ENCODE measurements around the gene ZNF595.
"Not testable (repeated sequence)": the region's sequence is repeated elsewhere in the genome, so short reads cannot be mapped to it uniquely, and the experiment has no call there.

ZNF595 gene

DNA sequence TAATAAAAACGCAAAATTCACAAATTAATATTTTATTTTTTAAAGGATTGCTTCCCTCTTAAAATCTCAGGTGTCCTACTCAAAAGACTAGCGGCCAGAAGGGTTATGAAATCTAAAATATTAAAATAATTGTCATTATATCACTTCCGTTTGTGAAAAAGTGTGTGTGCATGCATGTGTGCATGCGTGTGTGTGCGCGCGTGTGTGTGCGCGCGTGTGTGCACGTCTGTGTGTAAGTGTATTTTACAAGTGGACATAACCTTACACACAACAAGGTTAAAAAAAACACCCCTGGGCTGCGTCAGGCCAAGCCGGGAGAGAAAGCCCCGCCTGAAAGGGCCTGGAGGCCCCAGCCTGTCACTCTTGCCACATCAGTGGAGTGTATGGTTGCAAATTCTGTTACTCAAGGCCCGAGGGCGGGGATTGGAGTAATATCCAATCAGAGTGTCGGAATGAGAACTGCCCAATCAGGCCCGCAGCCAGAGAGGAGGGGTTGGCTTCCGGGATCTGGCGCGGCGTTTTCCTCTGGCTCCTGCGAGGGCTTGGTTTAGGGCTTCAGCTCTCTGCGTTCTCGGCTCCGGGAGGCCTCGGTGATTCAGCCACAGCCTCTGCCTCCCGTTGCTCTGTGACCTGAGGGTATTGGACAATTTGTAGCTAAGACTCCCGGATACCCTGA, at the start of gene ZNF595:
Gene ZNF595 (plus strand): TSS at position 518 of the 676 bp plus-strand sequence. CDS start 168 bp downstream, outside the sequence.
- DNase-seq (ENCODE audit: low spot score in 2 of 2): peak in 1 of 2 experiments; percentile 53
- H3K4me3 ChIP-seq; H3K9me3 ChIP-seq; H3K4me1 ChIP-seq; H3K36me3 ChIP-seq (replicated peaks); H3K27me3 ChIP-seq (ENCODE audit: low read depth); in situ Hi-C loops (cut with MboI; ENCODE audit: low sequenced_read_pairs): not testable (repeated sequence)

DNA sequence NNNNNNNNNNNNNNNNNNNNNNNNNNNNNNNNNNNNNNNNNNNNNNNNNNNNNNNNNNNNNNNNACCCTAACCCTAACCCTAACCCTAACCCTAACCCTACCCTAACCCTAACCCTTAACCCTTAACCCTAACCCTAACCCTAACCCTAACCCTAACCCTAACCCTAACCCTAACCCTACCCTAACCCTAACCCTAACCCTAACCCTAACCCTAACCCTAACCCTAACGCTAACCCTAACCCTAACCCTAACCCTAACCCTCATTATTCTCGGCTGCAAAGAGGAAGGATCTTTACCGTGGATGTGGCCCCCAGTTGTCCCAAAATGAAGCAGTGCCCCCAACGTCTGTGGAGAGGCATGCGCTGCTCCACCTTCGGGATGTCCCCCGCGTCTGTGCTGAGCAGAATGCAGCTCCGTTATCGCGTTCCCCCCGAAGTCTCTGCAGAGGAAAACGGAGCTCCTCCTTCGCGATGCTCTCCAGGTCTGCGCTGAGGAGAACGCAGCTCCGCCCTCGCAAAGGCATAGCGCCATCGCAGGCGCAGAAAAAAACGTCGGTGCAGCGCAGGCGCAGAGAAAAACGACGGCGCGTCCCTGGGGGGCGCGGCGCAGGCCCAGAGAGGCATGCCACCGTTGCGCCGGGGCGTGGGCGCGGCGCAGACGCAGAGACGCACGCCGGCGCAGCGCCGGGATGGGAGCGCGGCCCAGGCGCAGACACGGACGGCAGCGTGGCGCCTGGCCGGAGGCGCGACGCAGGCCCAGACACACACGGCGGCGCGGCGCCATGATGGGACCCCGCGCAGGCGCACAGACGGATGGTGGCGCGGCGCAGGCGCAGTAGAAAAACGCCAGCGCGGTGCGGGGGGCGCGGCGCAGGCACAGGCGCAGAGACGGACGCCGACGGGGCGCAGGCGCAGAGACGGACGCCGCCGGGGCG, 42.9 kb upstream of the ZNF595 start:
- H3K4me1 ChIP-seq; in situ Hi-C loops (cut with MboI; ENCODE audit: low sequenced_read_pairs); H3K27me3 ChIP-seq (ENCODE audit: low read depth); H3K9me3 ChIP-seq; DNase-seq (ENCODE audit: low spot score in 2 of 2); H3K36me3 ChIP-seq (replicated peaks); H3K4me3 ChIP-seq: not testable (repeated sequence)

DNA sequence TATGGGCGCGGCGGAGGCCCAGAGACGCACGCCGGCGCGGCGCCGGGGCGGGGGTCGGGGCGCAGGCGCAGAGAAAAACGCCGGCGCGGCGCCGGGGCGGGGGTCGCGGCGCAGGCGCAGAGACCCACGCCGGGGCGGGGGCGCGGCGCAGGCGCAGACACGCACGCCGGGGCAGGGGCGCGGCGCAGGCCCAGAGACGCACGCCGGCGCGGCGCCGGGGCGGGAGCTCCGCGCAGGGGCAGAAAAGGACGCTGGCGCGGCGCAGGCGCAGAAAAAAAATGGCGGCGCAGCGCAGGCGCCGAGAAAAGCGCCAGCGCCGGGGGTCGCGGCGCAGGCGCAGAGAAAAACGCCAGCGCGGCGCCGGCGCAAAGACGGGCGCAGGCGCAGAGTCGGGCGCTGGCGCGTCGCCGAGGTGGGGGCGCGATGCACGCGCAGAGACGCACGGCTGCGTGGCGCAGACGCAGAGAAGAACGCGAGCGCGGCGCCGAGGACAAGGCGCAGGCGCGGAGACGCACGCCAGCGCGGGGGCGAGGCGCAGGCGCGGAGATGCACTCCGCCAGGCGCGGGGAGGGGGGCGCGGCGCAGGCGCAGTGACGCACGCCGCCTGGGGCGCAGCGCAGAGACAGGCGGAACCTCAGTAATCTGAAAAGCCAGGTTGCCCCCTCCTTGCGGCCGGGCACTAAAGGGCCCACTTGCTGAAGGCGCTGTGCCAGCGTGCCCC, 41.9 kb upstream of the ZNF595 start:
- H3K36me3 ChIP-seq (replicated peaks); H3K27me3 ChIP-seq (ENCODE audit: low read depth); DNase-seq (ENCODE audit: low spot score in 2 of 2); in situ Hi-C loops (cut with MboI; ENCODE audit: low sequenced_read_pairs); H3K4me1 ChIP-seq; H3K9me3 ChIP-seq; H3K4me3 ChIP-seq: not testable (repeated sequence)

DNA sequence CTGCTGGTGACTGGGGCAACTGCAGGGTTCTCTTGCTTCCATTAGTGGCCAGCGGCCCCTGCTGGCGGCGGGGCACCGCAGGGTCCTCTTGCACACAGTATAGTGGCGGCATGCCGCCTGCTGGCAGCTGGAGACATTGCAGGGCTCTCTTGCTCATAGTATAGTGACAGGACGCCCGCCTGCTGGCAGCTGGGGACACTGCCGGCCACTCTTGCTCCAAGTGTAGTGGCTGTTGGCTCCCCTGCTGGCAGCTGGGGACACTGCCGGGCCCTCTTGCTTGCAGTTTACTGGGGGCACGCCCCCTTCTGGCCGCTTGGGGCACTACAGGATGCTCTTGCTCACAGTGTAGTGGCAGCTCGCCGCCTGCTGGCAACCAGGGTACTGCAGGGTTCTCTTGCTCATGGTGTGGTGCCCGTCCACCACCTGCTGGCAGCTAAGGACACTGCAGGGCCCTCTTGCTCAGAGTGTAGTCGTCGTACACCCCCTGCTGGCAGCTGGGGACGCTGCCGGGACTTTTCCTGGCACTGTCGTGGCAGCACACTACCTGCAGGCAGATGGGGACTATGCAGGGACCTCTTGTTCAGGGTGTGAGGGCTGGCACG, 41.2 kb upstream of the ZNF595 start:
- H3K36me3 ChIP-seq (replicated peaks); DNase-seq (ENCODE audit: low spot score in 2 of 2); H3K9me3 ChIP-seq; in situ Hi-C loops (cut with MboI; ENCODE audit: low sequenced_read_pairs); H3K4me1 ChIP-seq; H3K27me3 ChIP-seq (ENCODE audit: low read depth); H3K4me3 ChIP-seq: not testable (repeated sequence)

DNA sequence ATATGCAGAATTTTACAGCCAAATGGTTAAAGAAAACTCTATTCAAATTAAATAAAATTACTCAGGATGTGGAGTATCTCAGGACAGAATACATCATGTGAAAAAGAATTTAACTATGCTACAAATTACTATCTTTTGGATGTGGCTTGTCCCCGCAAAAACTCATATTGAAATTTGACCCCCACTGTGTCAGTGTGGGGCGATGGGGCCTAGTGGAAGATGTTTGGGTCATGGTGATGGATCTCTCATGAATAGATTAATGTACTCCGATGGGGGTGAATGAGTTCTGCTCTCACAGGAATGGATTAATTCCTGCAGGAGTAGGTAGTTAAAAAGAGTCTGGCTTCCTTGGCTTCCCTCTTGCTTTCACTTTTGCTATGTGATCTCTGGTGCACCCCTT, 35.0 kb upstream of the ZNF595 start:
- H3K27me3 ChIP-seq (ENCODE audit: low read depth); in situ Hi-C loops (cut with MboI; ENCODE audit: low sequenced_read_pairs): not testable (repeated sequence)

DNA sequence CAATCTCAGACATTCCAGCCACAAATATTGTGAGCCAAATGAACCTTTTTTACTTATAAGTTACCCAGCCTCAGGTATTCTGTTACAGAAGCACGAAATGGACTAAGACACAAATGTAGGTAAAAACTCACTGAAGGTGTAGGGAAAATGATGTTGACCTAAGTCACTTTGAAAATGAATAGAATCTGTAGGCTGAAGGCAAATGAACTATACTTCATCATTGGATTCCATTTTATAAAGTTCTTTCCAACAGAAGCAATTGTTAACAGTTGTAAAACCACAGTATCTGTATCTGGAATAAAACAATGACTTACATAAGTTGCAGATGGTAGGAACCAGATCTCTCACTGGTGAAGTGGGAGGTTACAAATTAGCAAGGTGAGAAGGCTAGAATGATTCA, 34.5 kb upstream of the ZNF595 start:
- H3K4me1 ChIP-seq; DNase-seq (ENCODE audit: low spot score in 2 of 2); H3K27me3 ChIP-seq (ENCODE audit: low read depth); H3K4me3 ChIP-seq; H3K36me3 ChIP-seq (replicated peaks); H3K9me3 ChIP-seq; in situ Hi-C loops (cut with MboI; ENCODE audit: low sequenced_read_pairs): not testable (repeated sequence)

More for the DNA sequence above, 35.0 kb upstream of the ZNF595 start:
- not testable (repeated sequence) for H3K36me3 ChIP-seq (replicated peaks); H3K4me3 ChIP-seq; DNase-seq (ENCODE audit: low spot score in 2 of 2); H3K4me1 ChIP-seq; H3K9me3 ChIP-seq

DNA sequence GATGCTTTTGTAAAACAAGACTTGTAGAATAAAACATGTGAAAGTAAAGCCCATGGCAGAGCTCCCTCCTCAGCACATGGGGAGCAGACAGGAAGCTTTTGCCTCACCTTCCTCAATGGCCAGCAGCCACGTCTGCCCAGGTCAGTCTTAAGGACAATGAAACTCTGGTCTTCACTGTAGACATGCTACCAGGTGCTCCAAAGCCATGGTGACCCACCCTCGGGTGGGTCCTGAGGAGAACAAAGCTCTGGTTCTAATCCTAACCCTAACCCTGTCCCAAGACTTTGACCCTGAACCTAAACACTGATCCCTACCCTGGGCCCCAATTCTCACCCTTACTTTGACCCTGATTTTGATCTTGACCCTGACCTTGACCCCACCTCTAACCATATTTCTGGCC, 30.2 kb upstream of the ZNF595 start:
- H3K4me1 ChIP-seq; DNase-seq (ENCODE audit: low spot score in 2 of 2); H3K9me3 ChIP-seq; in situ Hi-C loops (cut with MboI; ENCODE audit: low sequenced_read_pairs); H3K4me3 ChIP-seq; H3K36me3 ChIP-seq (replicated peaks); H3K27me3 ChIP-seq (ENCODE audit: low read depth): not testable (repeated sequence)

DNA sequence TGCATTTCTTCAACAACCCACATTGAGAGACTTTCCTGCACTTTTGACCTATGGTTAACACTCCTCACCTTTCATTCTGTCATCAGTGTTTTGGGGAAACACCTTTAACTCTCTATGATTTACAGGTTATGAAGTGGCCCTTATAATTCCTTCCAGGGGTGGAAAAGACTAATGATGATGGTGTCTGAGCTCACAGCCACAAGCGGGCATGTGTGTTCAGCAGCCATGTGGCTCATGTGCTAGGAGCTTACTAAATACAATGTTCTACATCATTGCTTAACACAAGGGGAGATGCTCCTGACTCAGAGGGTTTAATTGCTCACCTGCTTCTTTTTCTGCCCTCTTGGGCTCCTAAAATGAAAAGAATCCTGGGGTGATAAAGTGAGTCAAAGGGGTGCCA, 28.8 kb upstream of the ZNF595 start:
- H3K9me3 ChIP-seq; H3K4me3 ChIP-seq; H3K4me1 ChIP-seq; H3K27me3 ChIP-seq (ENCODE audit: low read depth); in situ Hi-C loops (cut with MboI; ENCODE audit: low sequenced_read_pairs); H3K36me3 ChIP-seq (replicated peaks); DNase-seq (ENCODE audit: low spot score in 2 of 2): not testable (repeated sequence)

DNA sequence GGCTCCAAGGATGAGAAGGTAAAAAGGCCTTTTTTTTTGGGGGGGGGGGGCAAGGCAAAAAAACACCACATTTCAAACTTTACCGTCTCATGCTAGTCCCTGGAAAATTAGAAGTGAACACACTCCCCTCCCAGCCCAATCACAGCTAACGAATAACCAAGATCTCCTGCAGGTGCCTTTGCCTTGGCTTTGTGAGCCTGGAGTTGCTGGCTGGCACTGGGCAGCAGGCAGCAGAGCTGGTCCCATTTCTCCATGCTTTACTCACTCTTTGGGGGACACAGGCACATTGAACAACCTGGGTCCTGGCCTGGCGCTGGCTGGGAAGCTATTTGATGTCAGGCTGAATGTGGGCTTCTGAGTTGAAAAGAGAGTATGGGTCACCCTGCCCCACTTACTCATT, 25.6 kb upstream of the ZNF595 start:
- H3K4me1 ChIP-seq; H3K27me3 ChIP-seq (ENCODE audit: low read depth); H3K4me3 ChIP-seq; H3K9me3 ChIP-seq; in situ Hi-C loops (cut with MboI; ENCODE audit: low sequenced_read_pairs); H3K36me3 ChIP-seq (replicated peaks); DNase-seq (ENCODE audit: low spot score in 2 of 2): not testable (repeated sequence)

DNA sequence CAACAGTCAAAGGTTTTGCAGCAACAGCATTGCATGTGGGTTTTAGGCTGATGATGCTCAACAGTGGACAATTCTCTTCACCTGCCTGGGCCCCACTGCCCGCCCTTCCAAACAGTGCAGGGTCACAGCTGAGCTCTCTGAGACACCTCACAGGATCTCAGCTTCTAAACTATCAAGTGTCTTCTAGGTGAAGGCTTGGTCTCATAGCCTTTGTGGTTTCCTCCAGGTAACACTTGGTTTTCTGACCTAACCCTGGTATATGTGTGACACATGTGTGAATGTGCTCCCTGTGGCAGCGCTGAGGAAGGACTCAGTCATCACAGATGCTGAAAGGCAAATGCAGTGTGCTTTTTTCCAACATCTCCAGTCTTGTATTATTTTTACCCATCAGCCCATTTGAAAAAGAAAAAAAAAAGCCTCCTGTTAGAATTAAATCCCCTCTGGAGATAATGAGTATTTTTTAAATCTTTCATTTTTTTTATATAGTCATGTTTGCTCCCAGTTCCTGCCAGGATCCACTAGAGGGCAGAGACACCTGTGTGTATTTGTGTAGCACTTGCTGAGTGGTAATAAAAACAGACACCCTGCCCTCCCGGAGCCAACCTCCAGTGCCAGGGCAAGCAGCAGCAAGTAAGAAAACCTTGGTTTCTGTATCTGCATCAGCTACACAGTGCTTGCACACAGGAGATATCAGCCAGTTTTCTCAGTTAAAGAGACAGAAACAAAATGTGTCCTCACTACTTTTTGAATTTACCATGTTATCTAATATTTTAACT, 24.2 kb upstream of the ZNF595 start:
- H3K36me3 ChIP-seq (replicated peaks); H3K4me3 ChIP-seq; DNase-seq (ENCODE audit: low spot score in 2 of 2); in situ Hi-C loops (cut with MboI; ENCODE audit: low sequenced_read_pairs); H3K27me3 ChIP-seq (ENCODE audit: low read depth); H3K9me3 ChIP-seq; H3K4me1 ChIP-seq: not testable (repeated sequence)

DNA sequence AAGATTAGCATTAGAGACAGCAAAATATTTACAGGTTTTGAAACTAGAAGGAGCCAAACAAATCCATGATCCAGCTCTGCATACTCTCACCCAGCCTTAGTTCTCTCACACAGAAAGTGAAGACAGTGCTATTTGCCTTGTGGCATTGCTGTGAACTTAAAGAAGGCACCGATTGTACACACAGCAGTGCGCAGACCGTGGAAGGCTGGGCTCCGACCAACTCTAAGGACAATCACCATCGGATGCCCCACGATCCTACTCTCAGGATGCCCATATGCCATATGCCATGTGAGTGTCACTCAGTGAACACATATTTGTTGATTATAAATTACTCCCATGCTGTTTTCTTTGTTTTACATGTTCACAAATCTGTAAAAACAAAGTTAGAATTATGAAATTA, 19.8 kb upstream of the ZNF595 start:
- H3K27me3 ChIP-seq (ENCODE audit: low read depth); H3K4me3 ChIP-seq; DNase-seq (ENCODE audit: low spot score in 2 of 2); H3K4me1 ChIP-seq; H3K36me3 ChIP-seq (replicated peaks); in situ Hi-C loops (cut with MboI; ENCODE audit: low sequenced_read_pairs); H3K9me3 ChIP-seq: not testable (repeated sequence)

DNA sequence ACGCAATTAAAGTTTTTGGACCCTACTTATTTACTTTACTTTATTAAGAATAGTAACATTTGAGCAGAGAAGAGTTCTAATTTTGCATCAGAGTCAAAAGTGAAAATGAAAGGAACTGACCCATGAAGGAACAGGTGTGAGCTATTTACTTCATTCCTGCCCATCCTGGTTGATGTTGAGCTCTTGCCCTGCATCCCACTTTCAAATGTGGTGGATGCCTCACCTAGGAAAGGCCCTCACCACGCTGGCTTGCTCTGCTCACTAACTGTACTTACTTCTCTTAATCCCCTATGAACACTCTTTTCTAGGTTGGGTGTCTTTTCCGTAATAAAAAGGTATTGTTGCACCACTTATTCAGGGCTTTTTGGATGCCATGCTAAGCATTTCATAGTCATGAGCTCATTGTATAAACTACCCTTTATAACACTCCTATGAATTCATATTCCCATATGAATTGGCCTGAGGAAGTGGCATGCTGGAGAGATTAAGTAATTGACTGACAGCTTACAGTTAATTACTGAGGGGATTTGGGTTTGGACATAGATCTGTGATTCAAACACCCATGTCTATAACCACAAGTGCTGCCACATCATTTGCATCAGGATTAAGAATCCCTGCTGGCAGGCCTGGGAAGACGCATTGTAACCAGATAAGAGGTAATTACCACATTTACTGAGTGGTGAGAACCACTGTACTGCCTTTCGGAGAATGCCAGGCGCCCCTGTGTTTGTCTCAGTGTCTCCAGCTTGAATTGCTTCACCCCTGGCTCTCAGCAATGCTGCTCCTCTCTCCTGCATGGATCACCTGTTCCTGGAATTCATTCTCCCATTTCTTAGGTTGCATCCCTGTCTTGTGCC, 16.3 kb upstream of the ZNF595 start:
- in situ Hi-C loops (cut with MboI; ENCODE audit: low sequenced_read_pairs); H3K4me1 ChIP-seq; H3K27me3 ChIP-seq (ENCODE audit: low read depth); H3K4me3 ChIP-seq; DNase-seq (ENCODE audit: low spot score in 2 of 2); H3K36me3 ChIP-seq (replicated peaks); H3K9me3 ChIP-seq: not testable (repeated sequence)
